Inferior parietal cortex (tissue), 1 donor: ENCODE results near the gene PKM.
"Not testable (repeated sequence)": the region's sequence is repeated elsewhere in the genome, so short reads cannot be mapped to it uniquely, and the experiment has no call there.

Source experiments
- DNase-seq: peaks from one replicate; pipeline ENCODE4 v3.0.0-alpha.2; 2016; ENCODE audit errors: extremely low spot score

The PKM gene

GRCh38 chr15:72176159-72176558 is 54.8 kb downstream of the PKM start:
- no peak for DNase-seq

GRCh38 chr15:72175186-72176044 is 55.6 kb downstream of the PKM start:
- DNase-seq, result no peak

GRCh38 chr15:72174551-72175165 is 56.3 kb downstream of the PKM start:
- DNase-seq, result no peak

- DNase-seq, result no peak
Observed at GRCh38 chr15:72173864-72174550, 57.0 kb downstream of the PKM start.

- no peak for DNase-seq
Observed at GRCh38 chr15:72173401-72173800, 57.6 kb downstream of the PKM start.

- no peak for DNase-seq
Observed at GRCh38 chr15:72172796-72173195, 58.2 kb downstream of the PKM start.

GRCh38 chr15:72171978-72172377 is 59.0 kb downstream of the PKM start:
- not testable (repeated sequence) for DNase-seq

- DNase-seq, result no peak
Observed at GRCh38 chr15:72170691-72171090, 60.3 kb downstream of the PKM start.

GRCh38 chr15:72169921-72170611 is 60.9 kb downstream of the PKM start:
- no peak for DNase-seq

- DNase-seq, result no peak
Observed at GRCh38 chr15:72169236-72169920, 61.6 kb downstream of the PKM start.

GRCh38 chr15:72168808-72169190 is 62.2 kb downstream of the PKM start:
- no peak for DNase-seq

GRCh38 chr15:72168131-72168807 is 62.7 kb downstream of the PKM start:
- no peak for DNase-seq

- no peak for DNase-seq
Observed at GRCh38 chr15:72167445-72167844, 63.5 kb downstream of the PKM start.

- no peak for DNase-seq
Observed at GRCh38 chr15:72166716-72167417, 64.1 kb downstream of the PKM start.

- DNase-seq, result peak; percentile 33
Observed at GRCh38 chr15:72163719-72164118, 67.3 kb downstream of the PKM start.

GRCh38 chr15:72162569-72162968 is 68.4 kb downstream of the PKM start:
- no peak for DNase-seq

- DNase-seq, result no peak
Observed at GRCh38 chr15:72161361-72162132, 69.4 kb downstream of the PKM start.

- no peak for DNase-seq
Observed at GRCh38 chr15:72160696-72161245, 70.2 kb downstream of the PKM start.

- no peak for DNase-seq
Observed at GRCh38 chr15:72156928-72157327, 74.1 kb downstream of the PKM start.
